HepG2 (cell line): Measurements from ENCODE around the gene FAM131A. TPM values are rescaled to one million over a fixed set of nuclear protein-coding genes. Genes with fewer than 3 reads are reported as not detected.
A peak's percentile ranks its signal among the peaks of the same experiment; 100 is the strongest.

Experiments used
- HINFP ChIP-seq: sonication (generic); formaldehyde crosslinking; IDR thresholded peaks from 2 replicates; pipeline ENCODE4 v1.4.0; 2020; ENCODE audit warnings: low read depth, mild to moderate bottlenecking, missing genetic modification reagents
- HMGXB4 ChIP-seq, 2 experiments: sonication (generic) in 1 of 2; formaldehyde crosslinking in 1 of 2; IDR thresholded peaks; 2 replicates each; pipeline versions ENCODE4 v1.4.0 to v1.6.1; 2018 to 2020; ENCODE audit warnings: missing genetic modification reagents in 2 of 2, borderline replicate concordance in 1 of 2, low read depth in 1 of 2, mild to moderate bottlenecking in 1 of 2, missing biosample characterization in 1 of 2
- KDM2A ChIP-seq: sonication (generic); formaldehyde crosslinking; IDR thresholded peaks from 2 replicates; pipeline ENCODE4 v1.4.0; 2020; ENCODE audit warnings: low read depth, missing genetic modification reagents, borderline replicate concordance
- KLF11 ChIP-seq: IDR thresholded peaks from 2 replicates; pipeline ENCODE4 v1.6.1; 2016; ENCODE audit warnings: missing compliant biosample characterization
- ZNF687 ChIP-seq: sonication (generic); formaldehyde crosslinking; IDR thresholded peaks from 2 replicates; pipeline ENCODE4 v1.5.1; 2020; ENCODE audit warnings: mild to moderate bottlenecking, missing genetic modification reagents, moderate library complexity
- ZNF782 ChIP-seq: sonication (generic); formaldehyde crosslinking; IDR thresholded peaks from 2 replicates; pipeline ENCODE4 v1.4.0; 2020; ENCODE audit warnings: missing genetic modification reagents, mild to moderate bottlenecking, borderline replicate concordance
- polyA plus RNA-seq, 8 experiments: library from polyadenylated mRNA; depleted of rRNA in 3 of 8; stranded (reverse) in 7 of 8; unstranded in 1 of 8; fragments of >200 nt; fragmentation: Illumina TruSeq in 4 of 8; extraction: Trizol in 4 of 8; gene quantifications; 2 replicates each; pipeline versions ENCODE4 v1.2.1 to v1.2.3, GENCODE V29; 2011 to 2016; ENCODE audit warnings: low read depth in 4 of 8, missing spikeins in 1 of 8, mixed read lengths in 1 of 8; ENCODE audit not compliant: insufficient read depth in 1 of 8
- total RNA-seq, 5 experiments: library from RNA; depleted of rRNA; stranded (reverse); fragments of >200 nt; fragmentation: Illumina TruSeq; extraction: Trizol; gene quantifications; 2 replicates each; pipeline ENCODE4 v1.2.3, GENCODE V29; 2016; ENCODE audit warnings: low read depth in 1 of 5
- TF ChIP-seq, protein P1 (sequence below): sonication (generic); formaldehyde crosslinking; IDR thresholded peaks from one replicate; pipeline ENCODE4 v1.5.1; 2020; ENCODE audit warnings: mild to moderate bottlenecking, missing genetic modification reagents; ENCODE audit errors: not compliant biosample characterization
- TF ChIP-seq, protein P2 (sequence below): sonication (generic); formaldehyde crosslinking; IDR thresholded peaks from 2 replicates; pipeline ENCODE4 v1.4.0; 2020; ENCODE audit warnings: missing genetic modification reagents

The FAM131A gene
- total and polyA plus RNA-seq, 2 of the 13 experiments (the other 11 are each of a cell fraction or from before 2014, with no cell fraction given): 9.2 to 9.3 TPM

DNA sequence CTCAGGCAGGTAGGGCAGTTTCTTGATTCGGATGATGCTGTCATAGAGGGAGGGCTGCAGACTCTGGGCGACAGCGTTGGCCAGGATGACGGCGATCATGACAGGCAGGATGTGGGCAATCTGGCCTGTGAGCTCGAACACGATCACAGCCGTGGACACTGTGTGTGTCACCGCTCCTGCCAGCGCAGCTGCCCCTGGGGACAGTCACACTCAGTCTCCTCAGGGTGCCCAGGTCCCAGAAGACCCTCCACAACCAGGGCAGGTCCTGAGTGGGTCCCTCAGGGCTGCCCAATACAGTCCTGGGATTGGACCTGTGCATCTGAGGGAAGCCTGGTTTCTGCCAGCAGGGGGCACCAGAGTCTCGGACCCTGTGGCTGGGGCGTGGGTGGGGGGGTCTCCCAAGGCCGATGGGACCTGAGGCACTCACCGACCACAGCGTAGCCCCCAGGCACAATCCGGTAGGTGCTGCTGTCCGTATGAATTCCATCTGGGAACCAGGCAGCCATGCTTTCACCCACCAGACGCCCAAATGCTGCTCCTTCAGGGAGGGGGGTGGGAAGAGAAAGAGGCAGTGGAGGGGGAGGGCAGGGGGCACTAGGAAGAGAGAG is 16.8 kb downstream of the FAM131A start (continued):
- TF ChIP-seq ZNF687 (CRISPR knock-in tag) (peak; percentile 39; the same call in 1 of the 2 replicates), ZNF782 (CRISPR knock-in tag) (0 out of 2 replicates have a peak, but pooled peaks have one; percentile 33), KLF11 (no peak), HMGXB4 (CRISPR knock-in tag; IDR thresholded peaks at IDR 0.05; ENCODE audit: borderline replicate concordance in 1 of 2, low read depth in 1 of 2) (peak; percentile 34 to 52; a peak in 2 of 4 replicates), KDM2A (CRISPR knock-in tag) (peak; percentile 29; the same call in 1 of the 2 replicates), HINFP (CRISPR knock-in tag) (0 out of 2 replicates have a peak, but pooled peaks have one; percentile 26)
- TF ChIP-seq, protein P1, sequence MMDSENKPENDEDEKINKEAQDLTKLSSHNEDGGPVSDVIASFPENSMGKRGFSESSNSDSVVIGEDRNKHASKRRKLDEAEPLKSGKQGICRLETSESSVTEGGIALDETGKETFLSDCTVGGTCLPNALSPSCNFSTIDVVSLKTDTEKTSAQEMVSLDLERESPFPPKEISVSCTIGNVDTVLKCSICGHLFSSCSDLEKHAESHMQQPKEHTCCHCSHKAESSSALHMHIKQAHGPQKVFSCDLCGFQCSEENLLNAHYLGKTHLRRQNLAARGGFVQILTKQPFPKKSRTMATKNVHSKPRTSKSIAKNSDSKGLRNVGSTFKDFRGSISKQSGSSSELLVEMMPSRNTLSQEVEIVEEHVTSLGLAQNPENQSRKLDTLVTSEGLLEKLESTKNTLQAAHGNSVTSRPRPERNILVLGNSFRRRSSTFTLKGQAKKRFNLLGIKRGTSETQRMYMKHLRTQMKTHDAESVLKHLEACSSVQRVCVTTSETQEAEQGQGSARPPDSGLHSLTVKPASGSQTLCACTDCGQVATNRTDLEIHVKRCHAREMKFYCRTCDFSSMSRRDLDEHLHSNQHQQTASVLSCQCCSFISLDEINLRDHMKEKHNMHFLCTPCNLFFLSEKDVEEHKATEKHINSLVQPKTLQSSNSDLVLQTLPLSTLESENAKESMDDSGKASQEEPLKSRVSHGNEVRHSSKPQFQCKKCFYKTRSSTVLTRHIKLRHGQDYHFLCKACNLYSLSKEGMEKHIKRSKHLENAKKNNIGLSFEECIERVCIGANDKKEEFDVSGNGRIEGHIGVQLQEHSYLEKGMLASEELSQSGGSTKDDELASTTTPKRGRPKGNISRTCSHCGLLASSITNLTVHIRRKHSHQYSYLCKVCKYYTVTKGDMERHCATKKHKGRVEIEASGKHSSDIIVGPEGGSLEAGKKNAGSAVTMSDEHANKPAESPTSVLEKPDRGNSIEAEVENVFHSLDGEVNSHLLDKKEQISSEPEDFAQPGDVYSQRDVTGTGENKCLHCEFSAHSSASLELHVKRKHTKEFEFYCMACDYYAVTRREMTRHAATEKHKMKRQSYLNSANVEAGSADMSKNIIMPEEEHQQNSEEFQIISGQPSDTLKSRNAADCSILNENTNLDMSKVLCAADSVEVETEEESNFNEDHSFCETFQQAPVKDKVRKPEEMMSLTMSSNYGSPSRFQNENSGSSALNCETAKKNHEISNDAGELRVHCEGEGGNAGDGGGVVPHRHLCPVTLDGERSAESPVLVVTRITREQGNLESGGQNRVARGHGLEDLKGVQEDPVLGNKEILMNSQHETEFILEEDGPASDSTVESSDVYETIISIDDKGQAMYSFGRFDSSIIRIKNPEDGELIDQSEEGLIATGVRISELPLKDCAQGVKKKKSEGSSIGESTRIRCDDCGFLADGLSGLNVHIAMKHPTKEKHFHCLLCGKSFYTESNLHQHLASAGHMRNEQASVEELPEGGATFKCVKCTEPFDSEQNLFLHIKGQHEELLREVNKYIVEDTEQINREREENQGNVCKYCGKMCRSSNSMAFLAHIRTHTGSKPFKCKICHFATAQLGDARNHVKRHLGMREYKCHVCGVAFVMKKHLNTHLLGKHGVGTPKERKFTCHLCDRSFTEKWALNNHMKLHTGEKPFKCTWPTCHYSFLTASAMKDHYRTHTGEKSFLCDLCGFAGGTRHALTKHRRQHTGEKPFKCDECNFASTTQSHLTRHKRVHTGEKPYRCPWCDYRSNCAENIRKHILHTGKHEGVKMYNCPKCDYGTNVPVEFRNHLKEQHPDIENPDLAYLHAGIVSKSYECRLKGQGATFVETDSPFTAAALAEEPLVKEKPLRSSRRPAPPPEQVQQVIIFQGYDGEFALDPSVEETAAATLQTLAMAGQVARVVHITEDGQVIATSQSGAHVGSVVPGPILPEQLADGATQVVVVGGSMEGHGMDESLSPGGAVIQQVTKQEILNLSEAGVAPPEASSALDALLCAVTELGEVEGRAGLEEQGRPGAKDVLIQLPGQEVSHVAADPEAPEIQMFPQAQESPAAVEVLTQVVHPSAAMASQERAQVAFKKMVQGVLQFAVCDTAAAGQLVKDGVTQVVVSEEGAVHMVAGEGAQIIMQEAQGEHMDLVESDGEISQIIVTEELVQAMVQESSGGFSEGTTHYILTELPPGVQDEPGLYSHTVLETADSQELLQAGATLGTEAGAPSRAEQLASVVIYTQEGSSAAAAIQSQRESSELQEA (CRISPR knock-in tag): peak; percentile 22
- TF ChIP-seq, protein P2, sequence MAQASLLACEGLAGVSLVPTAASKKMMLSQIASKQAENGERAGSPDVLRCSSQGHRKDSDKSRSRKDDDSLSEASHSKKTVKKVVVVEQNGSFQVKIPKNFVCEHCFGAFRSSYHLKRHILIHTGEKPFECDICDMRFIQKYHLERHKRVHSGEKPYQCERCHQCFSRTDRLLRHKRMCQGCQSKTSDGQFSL (CRISPR knock-in tag): peak; percentile 95
